Right lobe of liver (tissue), 6 donors: ENCODE data around the gene ATG5. TPM values are rescaled to one million over a fixed set of nuclear protein-coding genes. Genes with fewer than 3 reads are reported as not detected.
A peak's percentile ranks its signal among the peaks of the same experiment; 100 is the strongest.

Source experiments
- ATAC-seq, 4 donors: fragments of 200-7000 bp; cut with Tn5 transposase; one replicate each; pipeline ENCODE4 v1.9.1; 2020; ENCODE audit warnings: mild to moderate bottlenecking in 4 of 4, moderate library complexity in 4 of 4
- DNase-seq, 3 donors: peaks; one replicate each; pipeline ENCODE4 v3.0.0-alpha.2; 2020
- H3K27ac ChIP-seq, 3 donors: fragments of 200-600 bp; one replicate each; pipeline ENCODE4 v1.8.0; 2022
- H3K27me3 ChIP-seq, 2 donors: fragments of 200-600 bp; one replicate each; pipeline ENCODE4 v1.8.0; 2022
- H3K36me3 ChIP-seq, 4 donors: fragments of 200-600 bp; sonication (generic) in 1 of 4; one replicate each; pipeline versions ENCODE4 v1.5.1 to v1.8.0; 2017 to 2022; ENCODE audit warnings: control low read depth in 1 of 4
- H3K4me1 ChIP-seq, 4 donors: fragments of 200-600 bp; sonication (generic) in 1 of 4; one replicate each; pipeline versions ENCODE4 v1.5.1 to v1.8.0; 2017 to 2022; ENCODE audit warnings: control low read depth in 1 of 4
- H3K4me3 ChIP-seq, 3 donors: fragments of 200-600 bp; one replicate each; pipeline ENCODE4 v1.8.0; 2022
- H3K9me3 ChIP-seq, 4 donors: fragments of 200-600 bp; sonication (generic) in 1 of 4; one replicate each; pipeline versions ENCODE4 v1.5.1 to v1.8.0; 2017 to 2022; ENCODE audit warnings: control low read depth in 1 of 4
- CTCF ChIP-seq, 4 donors: fragments of 200-600 bp in 3 of 4; fragments of 450-650 bp in 1 of 4; IDR thresholded peaks; one replicate each; pipeline versions ENCODE4 v1.5.1 to v1.8.0; 2016 to 2022; ENCODE audit warnings: antibody characterized with exemption in 4 of 4, mild to moderate bottlenecking in 2 of 4
- POLR2A ChIP-seq: fragments of 450-650 bp; IDR thresholded peaks from one replicate; pipeline ENCODE4 v1.6.1; 2017; ENCODE audit warnings: antibody characterized with exemption, mild to moderate bottlenecking
- WGBS: methylation state at CpG from one replicate; pipeline ENCODE4 v1.1.6; 2018; ENCODE audit warnings: low coverage, low lambda C conversion rate; ENCODE audit not compliant: insufficient coverage; ENCODE audit errors: missing lambda C conversion rate; 5-methylcytosine and 5-hydroxymethylcytosine counted together
- intact Hi-C, 2 donors: fragments of 100-400 bp; cut with DNase I; formaldehyde crosslinking; loops; one replicate each; pipeline versions ENCODE4 v1.11.2 to v1.14.1; 2022
- total RNA-seq, 6 experiments: library from RNA; depleted of rRNA in 2 of 6; stranded (reverse); fragments of >200 nt in 2 of 6; fragmentation: NEBNext Ultra II Directional in 3 of 6; extraction: Animal tissue kit (Norgen Biotek cat#: 25700) in 3 of 6; gene quantifications; one replicate each; pipeline versions ENCODE4 v1.1.0 to v1.2.4, GENCODE V29; 2016 to 2023
- donor health status: DM: no; HTN: yes; CAD: no.
- donor health status: DM: no; HTN: no; CAD: no.
- donor health status: DM: no; HTN: no; CAD: no.
- donor health status: DM: no; HTN: yes; CAD: no.
- donor health status: DM: no; HTN: yes; CAD: no.

ATG5 gene
- total RNA-seq, 6 experiments from 2014 or later: 12.8 to 27.8 (median 16.3) TPM

- WGBS: 75% methylated on average over 1 of the region's 1 CpG
- Histone ChIP-seq H3K4me3 (no peak overlapping the region), H3K27me3 (no peaks in the 10 kb centered on the region), H3K9me3 (no peaks in the 10 kb centered on the region), H3K27ac (no peak overlapping the region), H3K36me3 (peaks cover 0 to 3% (median 0%) of the 10 kb centered on the region in 4 donors), H3K4me1 (no peaks in the 10 kb centered on the region)
- DNase-seq (no peak), ATAC-seq (no peak)
- intact Hi-C loops: no loop called here
- TF ChIP-seq POLR2A (no peak), CTCF (IDR thresholded peaks at IDR 0.05) (no peak)
Observed at GRCh38 chr6:106199331-106199730, 126.2 kb downstream of the ATG5 start.

GRCh38 chr6:106197441-106197840 is 128.1 kb downstream of the ATG5 start:
- peaks cover 0 to 3% (median 0%) of the 10 kb centered on the region in 4 donors for H3K36me3 ChIP-seq
- no peak for TF ChIP-seq CTCF (IDR thresholded peaks at IDR 0.05)
- no peaks in the 10 kb centered on the region for H3K9me3 ChIP-seq
- H3K27me3 ChIP-seq: no peaks in the 10 kb centered on the region
- no peak overlapping the region for H3K4me3 ChIP-seq
- H3K27ac ChIP-seq: no peak overlapping the region
- ATAC-seq (peak in 3 of 4 donors; percentile 28 to 42 (median 41)), DNase-seq (no peak)
- H3K4me1 ChIP-seq: no peaks in the 10 kb centered on the region
- intact Hi-C loops: no loop called here
- WGBS: 83% methylated on average over 4 of the region's 4 CpGs

- Histone ChIP-seq H3K36me3 (no peaks in the 10 kb centered on the region), H3K27ac (no peak overlapping the region), H3K4me3 (no peak overlapping the region), H3K27me3 (no peaks in the 10 kb centered on the region), H3K9me3 (no peaks in the 10 kb centered on the region), H3K4me1 (no peaks in the 10 kb centered on the region)
- DNase-seq (no peak), ATAC-seq (no peak)
- WGBS: 65% methylated on average over 7 of the region's 7 CpGs
- intact Hi-C loops: no loop called here
- TF ChIP-seq POLR2A (no peak), CTCF (IDR thresholded peaks at IDR 0.05) (no peak)
Observed at GRCh38 chr6:106194949-106195921, 130.3 kb downstream of the ATG5 start.

- intact Hi-C loops: no loop called here
- no peak for ATAC-seq
- Histone ChIP-seq H3K4me1 (no peaks in the 10 kb centered on the region), H3K36me3 (no peaks in the 10 kb centered on the region), H3K9me3 (no peaks in the 10 kb centered on the region), H3K4me3 (no peak overlapping the region), H3K27ac (no peak overlapping the region), H3K27me3 (no peaks in the 10 kb centered on the region)
- no peak for DNase-seq
- WGBS: 69% methylated on average over 3 of the region's 4 CpGs
- TF ChIP-seq CTCF (IDR thresholded peaks at IDR 0.05) (no peak), POLR2A (no peak)
Observed at GRCh38 chr6:106192824-106193223, 132.7 kb downstream of the ATG5 start.
